HG03025 (cell line): Measurements from ENCODE around the gene IRGC.
"Not testable (repeated sequence)": the region's sequence is repeated elsewhere in the genome, so short reads cannot be mapped to it uniquely, and the experiment has no call there.

ENCODE experiments used
- ATAC-seq: cut with Tn5 transposase; IDR thresholded peaks from one replicate; pipeline ENCODE4 v1.9.1; 2021; ENCODE audit warnings: mild to moderate bottlenecking, moderate library complexity; ENCODE audit not compliant: unreplicated experiment, low FRiP score

IRGC gene

DNA sequence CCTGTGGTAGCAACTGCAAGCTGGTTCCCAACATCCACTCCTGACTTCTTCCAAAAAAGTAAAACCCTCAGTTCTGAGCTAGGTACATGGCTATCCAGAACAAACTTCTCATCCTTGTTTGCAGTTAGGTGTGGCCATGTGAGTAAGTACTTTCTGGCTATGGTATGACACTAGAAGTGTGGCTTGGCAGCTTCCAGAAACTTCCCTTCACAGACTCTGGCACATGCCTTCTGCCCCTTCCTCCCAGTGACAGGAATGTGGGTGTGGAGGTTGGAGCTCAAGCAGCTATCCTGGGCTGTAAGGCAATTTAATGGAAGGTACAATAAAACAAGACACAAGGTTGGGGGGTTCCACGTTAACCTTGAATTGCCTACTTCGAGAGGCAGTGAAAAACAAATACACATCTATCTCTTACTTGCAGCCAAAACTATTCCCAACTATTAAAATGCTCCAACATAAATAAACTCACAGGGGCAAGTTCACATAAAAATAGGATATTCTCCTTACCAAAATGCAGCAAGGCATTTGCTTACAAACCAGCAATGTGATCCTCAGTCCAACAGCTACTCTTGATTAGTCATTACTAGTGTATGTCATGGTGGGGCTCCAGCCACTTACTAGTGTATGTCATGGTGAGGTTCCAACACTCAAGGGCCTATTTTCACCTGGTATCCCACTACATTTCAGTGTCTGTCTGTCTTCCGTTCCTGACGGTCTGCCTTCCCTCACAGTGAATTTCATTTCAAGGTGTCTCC lies 35.8 kb downstream of the IRGC start:
- ATAC-seq, result no peak

DNA sequence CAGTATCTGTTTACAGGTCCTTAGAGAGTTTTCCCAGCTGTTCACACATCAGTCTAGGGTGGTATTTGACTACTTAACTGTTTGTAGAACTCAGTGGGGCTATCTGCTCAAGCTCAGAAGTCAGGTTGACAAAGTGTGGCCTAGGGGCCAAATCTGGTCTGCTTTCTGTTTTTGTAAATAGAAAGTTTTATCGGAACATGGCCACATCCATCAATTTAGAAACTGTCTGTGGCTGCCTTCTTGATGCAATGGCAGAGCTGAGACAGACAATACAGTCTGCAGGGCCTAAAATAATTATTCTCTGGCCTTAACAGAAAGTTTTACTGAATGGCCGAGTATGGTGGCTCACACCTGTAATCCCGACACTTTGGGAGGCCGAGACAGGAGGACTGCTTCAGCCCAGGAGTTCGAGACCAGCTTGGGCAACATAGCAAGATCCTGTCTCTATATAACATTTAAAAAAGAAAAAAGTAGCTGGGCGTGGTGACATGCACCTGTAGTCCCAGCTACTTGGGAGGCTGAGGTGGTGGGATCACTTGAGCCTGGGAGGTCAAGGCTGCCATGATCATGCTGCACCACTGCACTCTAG lies 36.5 kb downstream of the IRGC start:
- no peak for ATAC-seq

DNA sequence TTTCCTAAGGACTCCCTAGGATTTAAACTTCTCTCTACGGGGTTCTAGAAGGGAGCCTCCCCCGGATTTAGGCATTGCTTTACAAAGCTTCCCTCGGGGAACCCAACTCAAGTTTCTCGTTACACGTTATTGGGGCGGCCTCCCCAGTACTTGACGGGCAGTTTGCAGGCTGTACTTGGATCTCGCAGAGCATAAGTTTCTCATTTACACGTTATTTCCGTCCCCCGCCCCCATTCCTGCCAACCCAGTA lies 38.3 kb downstream of the IRGC start:
- ATAC-seq, result no peak

GRCh38 chr19:43754503-43755255 lies 38.8 kb downstream of the IRGC start, which contains the start of gene SMG9:
Gene SMG9 (minus strand): TSS chr19:43754962. CDS start chr19:43750741, 4,221 bp downstream.
- ATAC-seq, result peak; percentile 51

- peak; percentile 24 for ATAC-seq
These were observed 39.5 kb downstream of the IRGC start for GRCh38 chr19:43755256-43755801.

DNA sequence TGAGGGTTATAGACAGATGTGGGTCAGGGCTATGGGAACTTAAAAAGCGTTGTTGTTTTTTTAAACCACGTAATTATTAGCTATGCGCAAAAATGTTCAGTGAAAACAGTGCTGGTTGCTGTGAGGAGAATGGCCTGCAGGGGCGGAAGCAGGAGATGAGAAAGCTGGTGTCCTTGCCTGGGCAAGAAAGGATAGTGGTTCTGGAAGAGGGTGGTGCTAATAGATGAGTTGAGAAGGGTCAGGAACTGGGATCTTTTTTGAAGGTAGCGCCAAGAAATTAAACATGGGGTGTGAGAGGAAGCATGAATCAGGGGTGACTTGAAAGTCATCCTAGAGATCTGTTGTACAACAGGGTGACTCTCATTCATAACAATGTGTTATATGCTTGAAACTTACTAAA lies 43.6 kb downstream of the IRGC start:
- no peak for ATAC-seq

- no peak for ATAC-seq
These were observed 45.1 kb downstream of the IRGC start for GRCh38 chr19:43760941-43761340.

GRCh38 chr19:43762814-43763213 lies 46.9 kb downstream of the IRGC start:
- no peak for ATAC-seq

DNA sequence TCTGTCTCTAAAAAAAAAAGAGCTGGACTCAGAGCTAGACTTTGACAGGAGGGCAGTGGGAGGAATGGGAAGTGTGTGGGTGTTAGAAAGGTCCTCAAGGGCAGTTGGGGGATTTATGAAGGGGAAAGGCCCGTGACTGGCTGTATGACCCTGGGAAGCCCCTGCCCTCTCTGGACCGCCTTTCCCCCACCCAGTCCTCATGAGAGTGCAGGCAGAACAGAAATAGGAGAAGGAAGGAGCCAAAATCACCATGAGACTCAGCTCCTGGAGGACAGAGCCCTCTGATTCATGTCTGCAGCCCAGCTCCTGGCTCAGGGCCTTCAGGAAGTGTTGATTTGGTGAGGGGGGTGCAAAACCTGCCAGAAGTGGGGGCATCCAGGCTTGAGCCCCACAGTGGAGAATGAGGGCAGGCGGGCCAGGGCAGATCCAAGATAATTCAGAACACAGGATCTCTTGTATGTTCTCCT lies 47.6 kb downstream of the IRGC start:
- no peak for ATAC-seq

DNA sequence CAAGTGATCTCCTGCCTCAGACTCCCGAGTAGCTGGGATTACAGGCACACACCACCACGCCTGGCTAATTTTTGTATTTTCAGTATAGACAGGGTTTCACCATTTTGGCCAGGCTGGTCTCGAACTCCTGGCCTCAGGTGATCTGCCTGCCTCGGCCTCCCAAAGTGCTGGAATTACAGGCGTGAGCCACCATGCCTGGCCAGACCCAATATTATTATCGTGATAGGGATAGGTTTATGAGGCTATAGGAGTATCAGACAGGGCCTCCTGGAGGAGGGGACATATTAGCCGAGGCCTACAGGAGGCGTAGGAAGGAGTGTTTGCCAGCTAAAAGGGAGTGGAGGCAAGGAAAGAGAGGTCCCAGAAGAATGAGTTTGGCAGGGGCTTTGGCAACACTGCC lies 48.8 kb downstream of the IRGC start:
- ATAC-seq, result not testable (repeated sequence)

DNA sequence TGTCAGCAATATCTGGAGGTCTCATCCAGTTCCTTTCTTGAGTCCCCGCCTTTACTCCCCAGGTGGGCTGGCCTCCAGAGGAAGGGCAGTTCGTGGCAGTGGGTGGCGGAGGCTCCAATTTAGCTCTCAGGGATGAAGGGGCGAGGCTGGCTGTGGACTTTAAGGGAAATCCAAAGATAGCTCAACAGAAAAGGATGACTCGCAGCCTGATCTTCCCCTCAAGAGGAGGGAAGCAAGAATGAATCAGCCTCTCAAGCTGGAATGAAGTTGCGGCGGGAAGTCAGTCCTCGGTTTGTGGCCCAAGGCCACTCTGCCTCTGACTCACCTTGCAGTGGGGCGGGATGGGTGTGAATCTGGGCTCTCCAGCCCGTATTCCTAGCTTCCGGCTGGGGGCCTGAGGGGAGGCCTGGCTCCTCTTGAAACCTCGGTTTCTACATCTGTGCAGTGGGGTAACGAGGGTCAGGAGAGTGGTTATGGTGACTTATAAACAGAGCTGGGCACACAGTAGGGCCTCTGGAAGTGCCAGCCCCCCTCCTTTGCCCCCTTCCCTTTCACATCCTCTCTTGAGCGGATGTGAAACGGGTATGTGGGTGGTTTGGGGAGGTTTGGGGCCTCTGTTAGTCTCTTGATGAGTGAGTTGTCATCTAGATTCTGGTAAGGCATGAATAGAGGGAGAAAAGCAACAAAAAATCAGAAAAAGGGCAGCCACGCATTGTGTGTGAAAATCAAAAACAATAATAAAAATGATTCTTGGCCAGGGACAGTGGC lies 49.4 kb downstream of the IRGC start:
- peak; percentile 67 for ATAC-seq

- ATAC-seq, result no peak
These were observed 50.8 kb downstream of the IRGC start for GRCh38 chr19:43766755-43767043.

- no peak for ATAC-seq
These were observed 51.4 kb downstream of the IRGC start for GRCh38 chr19:43767316-43767715.

DNA sequence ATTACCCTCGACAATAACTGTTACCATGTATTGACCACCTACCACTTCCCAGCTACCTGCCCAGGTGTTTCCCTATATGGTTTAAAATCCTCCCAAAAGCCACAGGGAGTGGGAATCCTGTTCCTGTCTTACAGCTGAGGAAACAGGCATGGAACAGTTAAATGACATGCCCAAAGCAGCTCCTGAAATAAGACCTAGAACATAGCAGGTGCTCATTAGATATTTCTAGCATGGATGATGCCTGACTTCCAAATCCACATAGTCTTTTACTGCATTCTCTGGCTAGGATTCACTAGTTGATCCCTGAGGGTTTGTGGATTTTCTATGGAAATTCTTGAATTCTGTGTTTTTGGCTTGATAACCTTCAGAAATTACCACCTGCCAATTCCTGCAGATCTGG lies 51.9 kb downstream of the IRGC start:
- ATAC-seq, result no peak

DNA sequence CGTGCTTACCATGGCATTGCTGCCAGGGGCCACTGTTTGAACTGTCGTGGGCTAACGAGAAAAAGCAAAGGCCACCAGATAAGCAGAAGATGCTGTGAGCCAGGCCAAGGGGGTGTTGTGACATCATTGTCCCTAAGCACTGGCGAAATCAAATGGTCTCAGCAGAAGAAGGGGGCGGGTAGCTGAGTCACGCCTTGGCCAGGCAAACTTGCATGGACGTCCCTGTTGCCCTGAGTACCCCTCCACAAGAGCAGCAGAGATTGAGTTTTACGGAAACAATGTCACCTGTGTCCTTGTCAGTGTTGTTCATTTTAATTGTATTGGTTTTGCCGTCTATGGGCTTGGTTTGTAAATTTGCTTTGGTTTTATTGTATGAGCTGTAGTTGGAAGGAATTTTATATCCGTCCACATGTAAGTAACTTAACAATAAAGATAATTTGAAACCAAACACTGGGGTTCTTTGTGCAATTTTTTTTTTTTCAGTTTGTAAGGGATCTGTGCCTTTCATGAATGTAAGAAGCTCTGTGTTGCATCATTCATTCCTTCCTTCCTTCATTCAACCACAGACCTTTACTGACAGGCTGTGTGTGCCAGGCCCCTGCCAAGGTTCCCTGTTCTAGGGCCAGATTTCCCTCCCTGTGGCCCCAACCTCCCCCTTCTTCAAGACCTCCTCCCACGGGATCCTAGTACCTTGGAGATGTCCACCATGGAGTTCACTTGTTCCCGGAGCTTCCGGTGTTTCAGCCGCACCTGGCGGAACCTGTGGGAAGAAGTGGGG lies 52.6 kb downstream of the IRGC start:
- no peak for ATAC-seq

DNA sequence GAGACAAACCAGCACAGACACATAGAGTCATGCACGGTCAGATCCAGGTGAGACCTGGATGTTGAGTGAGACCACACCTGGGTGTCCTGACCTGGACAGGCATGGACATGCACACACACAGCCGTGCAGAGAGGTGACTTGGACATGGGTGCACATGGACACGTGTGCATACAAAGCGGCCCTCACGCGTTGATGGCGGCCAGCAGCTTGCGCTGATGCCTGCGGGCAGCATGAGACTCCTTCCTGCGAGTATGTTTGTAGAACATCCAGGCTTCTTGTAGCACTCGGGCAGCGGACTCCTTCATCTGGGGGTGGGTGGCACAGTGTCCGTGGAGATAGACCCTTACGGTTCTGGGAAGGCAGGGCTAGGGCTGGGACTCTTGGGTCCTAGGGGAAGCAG lies 53.4 kb downstream of the IRGC start:
- no peak for ATAC-seq
